Activated gamma-delta T cell treated with Interleukin-2 at 50 U/mL for 16 hours (primary cell): ENCODE results near the gene CCNL1.

Experiments
- DNase-seq: peaks from one replicate; pipeline ENCODE4 v3.0.0-alpha.2; 2020

CCNL1 gene

DNA sequence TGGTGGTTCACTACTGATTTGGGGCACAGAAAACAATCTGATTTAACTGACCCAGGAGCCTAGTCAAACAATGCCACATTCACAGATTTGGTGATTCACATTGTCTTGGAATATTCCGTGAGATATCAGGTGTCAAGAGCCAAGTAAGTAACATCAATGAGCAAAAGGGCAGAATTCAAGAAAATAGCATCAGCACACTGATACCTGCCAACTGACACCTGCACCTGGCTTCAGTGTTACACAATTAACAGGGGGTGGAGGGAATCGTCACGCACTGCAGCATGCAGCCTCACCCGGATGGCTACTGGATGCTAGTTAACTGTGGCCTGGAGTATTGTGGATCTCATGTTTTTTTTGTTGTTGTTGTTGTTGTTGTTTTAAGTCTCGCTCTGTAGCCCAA is 17.6 kb downstream of the CCNL1 start:
- no peak for DNase-seq

DNA sequence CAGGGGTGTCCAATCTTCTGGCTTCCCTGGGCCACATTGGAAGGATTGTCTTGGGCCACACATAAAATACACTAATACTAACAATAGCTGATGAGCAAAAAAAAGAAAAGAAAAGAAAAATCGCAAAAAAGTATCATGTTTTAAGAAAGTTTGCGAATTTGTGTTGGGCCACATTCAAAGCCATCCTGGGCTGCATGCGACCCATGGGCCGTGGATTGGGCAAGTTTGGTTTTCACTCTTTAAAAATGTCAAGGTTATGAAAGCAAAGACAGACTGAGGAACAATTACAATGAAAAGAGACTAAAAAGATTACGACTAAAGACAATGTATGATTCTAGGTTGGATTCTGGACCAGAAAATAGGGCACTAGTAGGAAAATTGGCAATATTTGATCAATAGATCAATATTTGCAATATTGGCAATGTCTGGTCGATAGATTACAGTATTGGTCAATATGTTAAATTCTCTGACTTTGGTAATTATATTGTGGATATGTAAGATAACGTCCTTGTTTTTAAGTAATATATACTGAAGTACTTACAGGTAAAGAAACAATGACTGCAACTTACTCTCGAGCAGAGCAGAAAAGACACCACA is 19.9 kb downstream of the CCNL1 start:
- DNase-seq = no peak

DNA sequence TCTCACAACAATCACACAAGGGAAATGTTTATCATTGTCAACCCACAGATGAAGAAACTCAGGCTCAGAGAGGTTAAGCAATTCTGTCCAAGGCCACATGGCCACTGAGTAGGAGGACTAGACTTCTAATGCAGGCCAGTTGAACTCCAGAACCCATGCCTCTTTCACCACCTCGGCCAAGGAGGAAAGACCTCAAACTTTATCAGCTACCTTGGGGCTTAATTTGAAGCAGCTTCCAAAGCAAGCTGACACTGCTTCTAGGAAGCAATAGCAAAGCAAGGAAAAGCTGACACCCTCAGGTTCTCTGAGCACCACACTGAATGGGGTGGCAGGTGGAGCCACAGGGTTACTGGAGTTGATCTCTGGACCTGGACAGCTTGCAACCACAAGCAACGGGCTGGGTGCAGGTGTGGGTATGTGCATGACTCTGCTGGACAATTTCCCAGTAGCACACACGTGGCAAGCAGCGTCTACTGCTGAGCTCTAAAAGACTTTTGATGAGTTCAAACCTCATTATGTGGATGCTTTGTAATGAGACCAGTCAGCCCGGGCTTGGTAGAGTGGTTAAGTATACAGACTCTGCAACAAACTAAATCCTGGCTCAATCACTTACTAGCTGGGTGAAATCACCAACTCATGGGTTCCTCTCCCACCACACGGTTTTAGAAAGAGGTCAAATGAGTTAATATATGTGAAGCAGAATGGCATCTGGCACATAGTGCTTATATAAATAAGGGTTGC is 23.1 kb downstream of the CCNL1 start:
- no peak for DNase-seq

DNA sequence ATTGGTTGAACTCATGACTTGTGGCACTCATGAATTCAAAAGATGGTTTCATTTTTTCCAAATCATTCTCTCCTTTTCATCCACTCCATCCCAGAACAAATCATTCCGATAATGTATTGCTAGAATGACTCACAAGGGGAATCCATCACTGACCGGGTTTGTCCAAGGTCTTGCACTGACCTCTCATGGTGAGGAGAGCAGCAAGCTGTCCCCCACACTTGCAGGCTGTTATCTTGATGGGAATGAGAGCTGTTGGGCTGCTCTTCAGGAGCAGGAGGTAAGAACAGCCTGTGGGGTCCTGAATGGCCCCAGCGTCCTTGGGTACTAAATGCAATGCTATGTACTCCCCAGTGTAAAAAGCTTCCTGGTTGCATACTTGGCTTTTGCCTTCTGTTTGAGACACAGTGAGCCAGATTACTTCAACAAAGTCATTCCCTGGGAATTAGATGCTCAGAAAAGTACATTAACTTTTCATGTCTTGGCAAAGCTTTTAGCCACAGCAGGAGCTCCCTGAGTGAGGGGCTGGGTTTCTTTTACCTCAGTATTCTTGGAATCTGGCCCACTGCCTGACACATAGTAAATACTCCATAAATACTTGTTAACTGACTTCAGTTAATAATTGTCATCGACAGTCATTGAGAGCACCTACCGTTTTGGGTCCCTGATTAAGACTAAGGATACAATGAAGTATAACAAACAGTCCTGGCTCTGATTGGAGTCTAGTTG is 24.1 kb downstream of the CCNL1 start:
- DNase-seq = no peak

DNA sequence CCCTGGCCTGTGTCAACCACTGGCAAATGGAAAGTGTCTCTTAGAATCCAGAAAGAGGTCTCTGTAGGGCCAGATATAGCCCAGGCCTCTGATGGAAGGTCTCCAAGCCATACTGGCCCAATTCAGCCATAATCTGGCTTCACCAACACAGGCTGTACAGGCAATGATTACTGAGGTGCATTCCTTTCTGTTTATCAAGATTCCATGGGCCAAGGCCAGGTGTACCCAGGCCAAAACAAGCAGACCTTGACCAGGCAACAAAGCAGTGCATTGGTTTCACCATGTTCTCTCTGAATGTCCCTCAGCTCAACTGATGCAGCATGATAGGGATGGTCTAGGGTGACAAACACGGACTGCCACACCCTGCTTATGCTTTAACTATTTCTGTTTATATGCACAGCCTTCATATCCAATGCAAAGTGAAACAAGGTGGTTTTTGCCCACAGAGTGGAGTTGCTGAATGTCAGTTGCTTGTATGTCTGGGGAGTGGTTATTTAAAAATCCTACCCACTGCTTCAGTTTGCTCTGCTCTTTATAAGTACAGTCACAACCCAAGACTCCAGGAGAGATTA is 25.2 kb downstream of the CCNL1 start:
- no peak for DNase-seq

DNA sequence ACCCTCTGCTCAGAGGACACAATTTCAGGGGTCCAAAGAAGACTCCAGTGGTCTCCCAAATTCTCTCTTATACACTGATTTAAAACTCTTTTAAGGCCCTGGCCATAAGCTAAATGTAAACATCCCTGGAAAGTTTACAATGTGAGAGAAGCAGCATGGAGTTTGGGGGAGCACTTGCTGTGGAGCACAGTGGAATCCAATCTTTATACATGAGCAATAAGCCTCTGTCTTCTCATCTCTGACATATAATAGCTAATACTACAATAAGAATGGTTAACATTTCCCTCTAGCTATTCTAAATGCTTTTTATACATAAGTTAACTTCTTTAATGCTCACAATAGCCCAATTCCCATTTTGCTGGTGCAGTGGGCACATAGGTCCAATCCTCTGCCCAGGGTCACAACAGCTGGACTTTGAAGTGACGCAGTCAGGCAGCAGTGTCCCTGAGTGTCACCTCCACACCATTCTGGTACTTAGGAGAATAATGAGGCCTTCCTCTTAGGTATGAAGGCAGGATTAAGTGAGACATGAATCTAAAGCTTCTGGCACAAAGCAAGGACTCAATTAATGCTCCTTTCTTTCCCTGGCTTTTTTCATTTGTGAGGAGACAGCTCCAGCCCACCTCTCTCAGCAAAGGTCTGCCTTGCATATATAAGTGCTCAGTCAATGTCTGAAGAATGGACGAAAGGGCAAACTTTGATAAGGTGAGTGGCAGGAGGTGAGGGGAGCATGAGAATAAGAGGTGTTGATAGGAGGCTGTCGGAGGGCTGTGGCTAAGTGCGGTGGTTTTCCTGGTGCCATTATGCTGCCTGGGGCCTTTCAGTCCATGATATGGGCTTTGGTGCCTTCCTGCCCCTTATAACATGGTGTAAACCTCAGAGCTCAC is 26.3 kb downstream of the CCNL1 start:
- no peak for DNase-seq

DNA sequence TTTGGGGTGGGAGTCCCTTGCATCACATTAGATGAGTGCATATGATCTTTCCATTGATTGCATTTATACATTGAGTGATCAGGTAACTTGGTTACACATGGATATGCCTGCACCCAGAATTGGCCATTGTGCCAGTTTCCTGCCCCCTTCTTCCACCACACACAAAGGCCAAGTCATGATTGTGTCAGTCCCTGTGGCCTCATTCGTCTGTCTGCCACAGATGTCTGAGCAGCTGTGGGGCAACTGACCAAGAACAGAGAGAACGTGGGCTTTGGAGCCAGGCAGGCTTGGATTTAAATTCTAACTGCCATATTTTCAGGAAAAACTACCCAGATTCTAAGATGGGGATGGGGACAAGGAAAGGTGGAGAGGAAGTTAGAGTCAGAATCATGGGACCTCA is 27.0 kb downstream of the CCNL1 start:
- no peak for DNase-seq

DNA sequence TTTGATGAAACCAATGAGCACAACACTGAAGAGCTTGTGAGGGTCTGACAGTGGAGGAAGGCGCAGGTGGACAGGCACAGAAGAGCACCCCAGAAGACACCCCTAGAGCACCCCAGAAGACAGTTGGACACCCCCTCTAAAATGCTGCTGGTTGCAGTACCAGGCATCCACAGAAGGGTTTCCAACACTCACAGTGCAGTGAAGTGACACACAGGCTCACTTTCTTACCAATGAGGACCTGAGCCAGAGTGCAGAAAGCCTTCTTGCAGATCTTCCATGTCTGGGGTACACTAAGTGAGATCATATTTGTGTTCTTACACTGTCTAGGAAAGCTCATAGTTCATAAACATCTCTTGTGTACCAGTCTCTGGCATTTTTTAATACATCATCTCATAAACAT is 27.6 kb downstream of the CCNL1 start:
- DNase-seq = no peak

DNA sequence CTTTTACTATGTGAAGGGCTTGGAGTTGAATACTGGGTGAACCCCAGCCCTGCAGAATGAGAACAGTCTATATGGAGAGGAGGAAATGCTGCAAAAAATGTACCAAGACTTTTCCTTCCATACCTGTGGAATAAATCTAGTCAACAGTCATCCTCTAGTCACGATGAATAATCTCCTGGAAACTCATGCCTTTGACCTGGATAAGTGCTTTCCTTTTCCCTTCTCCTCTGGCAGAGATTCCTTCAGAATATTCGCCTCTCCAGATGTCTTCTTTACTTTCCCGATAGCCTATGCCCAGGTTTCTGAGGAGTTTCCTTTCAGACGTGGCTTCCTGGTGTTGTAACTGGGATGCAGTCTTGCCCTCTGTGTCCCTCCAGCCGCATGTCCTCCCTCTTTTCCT is 28.1 kb downstream of the CCNL1 start:
- no peak for DNase-seq

DNA sequence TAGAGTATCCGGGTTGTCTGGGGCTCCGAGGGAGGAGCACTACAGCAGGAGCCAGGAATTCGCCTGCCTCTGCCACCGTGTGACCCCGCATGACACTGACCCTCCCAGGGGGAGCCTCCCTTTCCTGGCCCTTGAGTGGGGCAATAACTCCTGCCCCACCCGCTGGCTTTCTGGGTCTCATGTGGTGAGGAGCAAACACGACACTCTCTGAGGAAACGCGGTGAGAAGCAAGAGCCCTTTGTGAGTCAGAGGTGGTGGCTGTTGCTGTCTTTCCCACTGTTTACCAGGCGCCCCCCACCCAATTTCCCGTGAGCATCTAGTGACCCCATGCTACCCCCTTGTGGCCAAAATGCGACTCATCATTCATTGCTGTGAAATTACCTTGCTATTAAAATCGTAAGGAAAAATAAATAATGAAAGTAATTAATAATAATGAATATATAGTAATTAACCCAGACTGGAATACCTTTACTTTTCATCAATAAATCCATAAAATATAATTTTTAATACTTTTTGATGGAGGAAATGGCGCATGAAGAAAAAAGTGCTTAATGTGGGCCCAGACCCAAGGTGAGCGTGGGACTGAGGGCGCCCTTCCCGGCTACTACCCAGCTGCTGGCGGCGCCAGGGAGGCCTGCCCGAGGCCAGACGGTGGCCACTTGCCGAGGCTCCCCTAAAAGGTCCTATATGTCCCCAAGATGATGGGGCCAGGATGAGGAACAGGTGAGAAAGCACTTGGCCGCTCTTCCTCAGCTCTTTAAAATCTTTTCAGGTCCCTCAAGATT is 29.3 kb downstream of the CCNL1 start:
- DNase-seq = peak; percentile 83

DNA sequence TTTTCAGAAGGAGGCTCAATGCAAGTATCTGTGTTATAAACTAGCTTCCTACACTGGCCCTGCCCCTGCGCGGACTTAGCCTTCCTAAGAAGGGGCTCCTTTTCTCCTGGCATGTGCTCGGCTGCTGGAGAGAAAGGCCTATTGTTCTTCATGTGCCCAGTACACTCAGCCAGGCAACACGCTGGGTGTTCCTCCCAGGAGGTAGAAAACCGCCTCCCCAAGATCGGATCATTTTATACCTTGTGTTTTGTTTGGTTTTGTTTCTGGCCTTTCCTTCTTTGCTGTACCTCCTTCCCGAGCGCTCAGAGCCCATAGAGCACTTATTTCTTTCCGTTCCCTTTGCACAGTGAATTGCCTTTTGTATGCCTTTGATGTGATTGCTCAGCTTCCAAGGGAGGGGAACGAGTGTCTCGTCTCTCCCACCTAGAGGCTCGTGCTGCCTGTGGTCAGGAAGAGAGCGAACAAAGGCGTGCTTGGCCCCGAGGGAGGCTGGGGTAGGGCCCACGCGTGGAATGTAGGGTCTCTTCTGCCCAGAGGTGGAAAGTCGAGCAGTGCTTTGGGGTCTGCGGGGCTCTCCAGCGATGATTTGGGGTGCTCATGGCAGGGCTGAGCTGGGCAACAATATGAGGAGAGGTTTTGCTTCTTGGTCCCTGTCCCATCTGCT is 30.0 kb downstream of the CCNL1 start:
- DNase-seq = no peak

DNA sequence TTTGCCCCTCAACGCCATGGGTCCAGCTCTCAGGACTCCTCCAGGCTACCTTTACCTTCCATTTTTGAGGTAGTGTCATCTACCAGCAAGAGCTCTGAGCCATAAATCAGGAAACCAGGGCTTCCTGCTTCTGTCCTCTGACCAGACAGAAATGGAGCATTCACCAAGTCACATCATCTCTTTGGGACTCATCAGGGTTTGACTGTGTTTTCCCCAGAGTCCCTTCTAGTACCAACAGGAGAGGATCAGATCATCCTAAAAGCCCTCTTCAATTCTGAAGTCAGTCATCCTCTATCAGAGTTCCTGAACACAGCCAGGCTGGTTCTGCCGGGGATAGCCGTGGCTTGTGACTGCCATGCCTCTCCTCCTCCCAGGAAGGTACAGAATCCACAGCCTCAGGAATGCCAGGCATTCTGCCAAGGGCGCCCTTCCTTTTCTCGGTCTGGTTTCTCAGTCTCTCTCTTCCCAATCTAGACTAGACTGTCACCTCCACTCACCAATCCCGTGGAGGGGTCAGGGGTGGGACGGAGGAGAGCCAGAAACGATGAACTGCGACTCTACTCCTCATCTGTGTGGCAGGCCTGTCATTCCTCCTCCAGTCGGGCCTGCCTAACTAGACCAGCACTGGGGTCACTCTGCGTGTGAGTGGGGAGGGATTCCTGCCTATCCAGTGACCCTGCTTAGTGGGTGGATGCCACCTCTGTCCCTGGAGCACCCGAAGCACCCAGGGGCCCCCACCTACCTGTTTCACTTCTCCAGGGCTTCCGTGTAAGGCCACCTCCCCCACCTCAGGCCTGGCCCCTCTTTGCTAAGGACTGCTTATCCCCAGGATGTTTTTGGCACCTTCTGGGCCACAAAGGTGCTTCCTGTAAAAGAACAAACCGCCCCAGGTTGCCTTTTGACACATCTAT is 30.9 kb downstream of the CCNL1 start:
- peak; percentile 54 for DNase-seq

DNA sequence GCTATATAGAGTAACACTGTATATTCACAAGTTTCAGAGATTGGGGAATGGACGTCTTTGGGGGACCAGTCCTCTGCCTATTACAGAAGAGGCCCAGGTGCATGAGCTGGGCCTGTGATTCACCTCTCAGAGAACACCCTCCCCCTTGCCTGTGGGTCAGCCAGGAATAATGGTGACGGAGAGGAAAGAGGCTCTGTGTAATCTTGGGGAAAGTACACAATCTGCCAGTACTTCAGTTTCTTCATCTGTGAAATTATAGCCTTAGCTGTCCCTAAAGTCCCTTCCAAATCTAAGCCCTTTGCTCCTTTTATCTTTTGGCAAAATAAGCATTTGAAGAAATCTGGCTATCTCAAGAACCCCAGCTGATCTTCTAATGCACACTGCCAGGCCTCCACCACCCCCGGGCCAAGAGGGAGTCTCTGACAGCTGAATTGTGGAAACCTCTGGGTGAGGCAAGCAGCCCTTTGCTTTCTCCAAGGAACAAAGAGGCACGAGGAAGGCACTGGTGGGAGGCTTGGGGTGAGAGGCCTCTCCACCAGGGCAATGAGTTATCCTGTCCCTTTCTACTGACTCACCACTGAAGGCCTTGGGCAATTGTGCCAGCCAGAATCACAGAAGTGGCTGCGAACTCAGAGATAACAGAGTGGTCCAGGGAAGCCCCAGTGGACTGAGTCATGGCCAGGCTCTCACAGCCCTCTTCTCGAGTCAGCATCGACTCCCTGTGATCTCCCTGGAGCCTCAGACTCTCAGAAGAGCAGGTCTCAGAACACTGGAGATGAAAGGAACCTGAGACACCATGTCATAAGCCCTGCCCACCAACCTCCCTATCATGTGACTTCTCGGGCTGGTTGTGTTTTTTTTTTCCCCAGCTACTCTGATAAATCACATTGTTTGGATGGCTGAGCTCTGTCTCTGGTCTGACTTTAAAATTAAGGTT is 31.8 kb downstream of the CCNL1 start:
- DNase-seq = peak; percentile 55

DNA sequence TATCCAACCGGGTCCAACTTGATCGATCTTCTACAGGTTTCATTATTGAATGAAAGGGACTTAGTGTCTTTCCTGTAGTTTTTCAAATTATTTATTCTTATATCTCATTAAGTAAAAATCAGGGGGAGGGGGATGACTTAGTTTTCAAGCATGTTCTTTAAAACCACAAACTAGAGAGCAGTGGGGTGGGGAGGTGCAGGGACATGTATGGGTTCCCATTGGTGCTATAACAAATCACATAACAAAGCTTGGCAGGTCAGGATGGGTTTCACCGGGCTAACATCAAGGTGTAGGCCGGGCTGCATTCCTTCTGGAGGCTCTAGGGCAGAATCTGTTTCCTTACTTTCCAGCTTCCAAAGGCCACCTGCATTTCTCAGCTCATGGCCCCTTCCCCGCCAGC is 32.7 kb downstream of the CCNL1 start:
- DNase-seq = no peak

DNA sequence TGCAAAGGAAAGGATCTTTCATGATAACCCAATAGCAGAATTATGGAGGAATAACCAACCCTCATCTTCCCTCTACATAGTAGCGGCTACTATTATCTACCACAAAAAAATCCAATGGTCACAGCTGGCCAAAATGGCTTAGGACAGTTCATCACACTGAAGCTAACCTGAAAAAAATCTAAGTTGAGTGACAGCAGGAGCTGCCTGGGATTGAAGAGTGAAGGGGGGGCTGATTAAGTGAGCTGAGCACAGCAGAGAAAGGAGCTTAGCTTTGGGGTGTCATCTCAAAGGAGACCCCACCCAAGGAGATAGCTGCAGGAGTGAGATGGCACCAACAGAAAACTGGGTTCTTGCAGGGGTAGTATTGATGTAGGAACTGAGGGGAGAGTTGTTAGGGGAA is 33.6 kb downstream of the CCNL1 start:
- no peak for DNase-seq

DNA sequence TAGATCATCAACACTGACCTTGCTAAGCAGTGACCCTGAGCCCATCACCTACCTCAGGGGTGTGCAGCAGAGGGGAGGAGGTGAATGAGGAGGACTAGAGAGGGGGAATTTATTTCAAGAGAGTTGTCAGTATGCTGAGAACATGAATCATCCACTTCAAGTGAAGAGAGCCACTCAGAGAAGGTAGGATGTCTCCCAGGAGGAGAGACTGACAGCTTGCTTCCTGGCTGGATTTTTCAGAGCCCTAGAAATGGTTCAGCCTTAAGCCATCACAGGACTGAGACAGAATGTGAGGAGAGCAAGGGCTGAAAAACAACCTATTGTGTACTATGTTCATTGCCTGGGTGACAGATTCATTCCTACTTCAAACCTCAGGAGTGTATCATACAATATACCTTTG is 34.8 kb downstream of the CCNL1 start:
- DNase-seq = no peak

DNA sequence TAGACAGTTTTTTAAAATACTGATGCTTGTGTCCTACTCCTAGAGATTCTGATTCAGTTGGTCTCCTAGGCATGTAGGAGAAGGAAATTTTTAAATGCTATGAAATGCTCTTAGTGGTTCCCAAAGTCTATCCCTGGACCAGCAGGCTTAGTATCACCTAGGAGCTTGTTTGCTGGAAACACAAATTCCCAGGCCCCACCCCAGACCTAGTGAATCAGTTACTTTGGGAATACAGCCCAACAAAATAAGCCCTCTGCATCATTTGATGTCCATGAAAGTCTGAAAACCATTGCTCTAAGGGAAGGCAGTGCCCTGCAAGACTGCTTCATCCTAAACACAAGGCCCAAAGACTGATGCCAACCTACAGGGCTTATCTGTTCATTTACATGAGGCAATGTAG is 36.3 kb downstream of the CCNL1 start:
- no peak for DNase-seq

DNA sequence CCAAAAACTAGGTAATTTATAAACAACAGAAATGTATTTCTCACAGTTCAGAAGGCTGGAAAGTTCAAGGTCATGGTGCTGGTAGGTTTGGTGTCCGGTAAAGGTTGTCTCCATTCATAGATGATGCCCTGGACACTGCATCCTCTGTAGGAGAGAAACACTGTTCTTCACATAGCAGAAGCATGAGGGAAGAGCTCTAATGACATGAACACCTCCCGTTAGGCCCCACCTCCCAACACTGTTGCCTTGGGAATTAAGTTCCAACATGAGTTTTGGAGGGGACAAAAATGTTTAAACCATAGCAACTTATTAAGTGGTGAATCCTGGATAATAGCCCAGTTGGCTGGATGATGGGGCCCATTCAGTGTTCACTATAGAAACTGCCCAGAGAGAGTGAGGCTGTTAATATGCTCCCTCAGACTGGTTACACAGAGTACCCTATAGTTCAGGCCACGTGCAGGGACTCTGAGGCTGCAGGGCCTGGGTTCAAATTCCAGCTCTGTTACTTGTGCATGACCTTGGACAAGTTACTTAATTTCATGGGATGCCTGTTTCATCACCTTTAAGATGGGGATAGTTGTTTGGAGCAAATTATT is 37.0 kb downstream of the CCNL1 start:
- no peak for DNase-seq

DNA sequence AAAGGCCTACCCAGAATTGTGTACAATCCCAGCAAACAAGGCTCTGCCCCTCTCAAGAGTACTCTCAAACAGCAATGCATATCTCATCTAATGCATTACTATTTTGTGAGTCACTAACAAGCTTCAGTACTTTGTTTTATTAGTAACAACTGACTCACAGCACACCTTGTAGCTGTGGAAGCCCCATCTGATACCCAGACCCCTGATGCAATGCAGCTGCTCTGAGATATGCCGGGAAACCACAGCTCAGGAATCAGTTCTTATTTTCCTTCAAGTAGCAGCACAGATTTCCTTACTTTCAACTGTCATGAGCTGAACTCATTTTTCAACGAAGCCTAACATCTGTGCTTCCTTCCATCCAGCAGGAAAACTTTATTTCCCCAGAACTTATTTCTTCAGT is 37.8 kb downstream of the CCNL1 start:
- no peak for DNase-seq
